ENCODE data around the gene THAP11. TPM values are rescaled to one million over a fixed set of nuclear protein-coding genes. Genes with fewer than 3 reads are reported as not detected.

The THAP11 gene
- total and polyA plus RNA-seq, 2 of the 13 experiments (the other 11 are each of a cell fraction or from before 2014, with no cell fraction given): 44.2 to 53.4 TPM

- no peak for TF ChIP-seq TCF7L2 (IDR thresholded peaks at IDR 0.05; ENCODE audit: low read depth, low read length)
- TF ChIP-seq ZNF770 (CRISPR knock-in tag; IDR thresholded peaks at IDR 0.05): peak; percentile 77; the same call in 1 of the 2 replicates
- peak; percentile 17; the same call in 1 of the 2 replicates for TF ChIP-seq GATA4 (IDR thresholded peaks at IDR 0.05; ENCODE audit: borderline replicate concordance, low read depth)
- peak; percentile 78; the same call in 1 of the 2 replicates for TF ChIP-seq ZZZ3 (CRISPR knock-in tag; IDR thresholded peaks at IDR 0.05; ENCODE audit: borderline replicate concordance)
- peak; percentile 93 for TF ChIP-seq PBX2 (CRISPR knock-in tag; IDR thresholded peaks at IDR 0.05)
- TF ChIP-seq ZNF580 (CRISPR knock-in tag; IDR thresholded peaks at IDR 0.05; ENCODE audit: borderline replicate concordance, low read depth): peak; percentile 14; the same call in 1 of the 2 replicates
- peak; percentile 29; the same call in 1 of the 2 replicates for TF ChIP-seq MEIS2 (CRISPR knock-in tag; IDR thresholded peaks at IDR 0.05)
- peak; percentile 90; the same call in 1 of the 2 replicates for TF ChIP-seq NR0B2 (CRISPR knock-in tag; IDR thresholded peaks at IDR 0.05)
- TF ChIP-seq ZNF616 (CRISPR knock-in tag; IDR thresholded peaks at IDR 0.05; ENCODE audit: low read depth): no peak
- no peak for TF ChIP-seq IRF9 (CRISPR knock-in tag; IDR thresholded peaks at IDR 0.05; ENCODE audit: borderline replicate concordance)
- TF ChIP-seq RBFOX2 (IDR thresholded peaks at IDR 0.05; ENCODE audit: low read depth, low read length): peak; percentile 94
- peak; percentile 70; the same call in 1 of the 2 replicates for TF ChIP-seq MED13 (CRISPR knock-in tag; IDR thresholded peaks at IDR 0.05)
- no peak for TF ChIP-seq SCMH1 (CRISPR knock-in tag; IDR thresholded peaks at IDR 0.05; ENCODE audit: borderline replicate concordance)
- TF ChIP-seq HDAC1 (CRISPR knock-in tag; IDR thresholded peaks at IDR 0.05): peak; percentile 67
- 0 out of 2 replicates have a peak, but pooled peaks have one; percentile 87 for TF ChIP-seq LBX2 (CRISPR knock-in tag; IDR thresholded peaks at IDR 0.05; ENCODE audit: borderline replicate concordance)
- TF ChIP-seq HNRNPK (IDR thresholded peaks at IDR 0.05; ENCODE audit: low read depth, low read length, poor library complexity, severe bottlenecking): peak; percentile 36
- TF ChIP-seq IRF1 (CRISPR knock-in tag; IDR thresholded peaks at IDR 0.05; ENCODE audit: low read depth): 0 out of 2 replicates have a peak, but pooled peaks have one; percentile 34
- peak; percentile 86 for TF ChIP-seq FOXC1 (CRISPR knock-in tag; IDR thresholded peaks at IDR 0.05; ENCODE audit: borderline replicate concordance)
- TF ChIP-seq CBX5 (CRISPR knock-in tag; IDR thresholded peaks at IDR 0.05; ENCODE audit: borderline replicate concordance): no peak
- TF ChIP-seq SIN3A (IDR thresholded peaks at IDR 0.05; ENCODE audit: borderline replicate concordance, low read depth, low read length): peak; percentile 39; the same call in 1 of the 2 replicates
- 0 out of 2 replicates have a peak, but pooled peaks have one; percentile 49 for TF ChIP-seq ZBTB7A (CRISPR knock-in tag; IDR thresholded peaks at IDR 0.05)
These were observed 51.0 kb downstream of the THAP11 start, which contains the start of gene PSKH1 (continued) for GRCh38 chr16:67892899-67893742.

Measured in HepG2 (cell line).